ENCODE results near the gene SMG6. TPM values are rescaled to one million over a fixed set of nuclear protein-coding genes. Genes with fewer than 3 reads are reported as not detected.
"Not testable (repeated sequence)": the region's sequence is repeated elsewhere in the genome, so short reads cannot be mapped to it uniquely, and the experiment has no call there.

SMG6 gene
- total and polyA plus RNA-seq, 2 experiments from 2014 or later: 11.9 to 19.9 TPM

DNA sequence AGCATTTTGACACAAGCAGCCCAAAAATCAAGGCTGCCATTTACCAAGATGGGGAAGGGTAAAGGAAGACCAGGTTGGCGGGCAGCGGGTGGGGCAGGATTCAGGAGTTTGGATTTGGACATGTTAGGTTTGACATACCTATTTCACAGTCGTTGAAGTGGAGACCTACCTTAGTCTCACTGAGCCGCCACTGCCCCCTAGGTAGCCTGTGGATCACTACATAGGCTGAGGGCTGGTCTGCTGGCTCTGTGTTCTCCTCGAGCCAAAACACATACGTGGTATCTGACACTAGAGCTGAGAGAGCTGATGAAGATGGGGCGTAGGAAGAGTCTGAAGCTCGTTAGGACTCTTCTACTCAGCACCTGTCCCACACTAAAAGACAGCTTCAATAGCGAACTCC lies 133.6 kb downstream of the SMG6 start:
- H3K9me3 ChIP-seq (ENCODE audit: low read depth): no peaks in the 10 kb centered on the region
- H3K27ac ChIP-seq: no peak overlapping the region
- no peaks in the 10 kb centered on the region for H3K27me3 ChIP-seq
- no peak overlapping the region for H3K4me3 ChIP-seq
- no peaks in the 10 kb centered on the region for H3K79me2 ChIP-seq
- no peaks in the 10 kb centered on the region for H4K20me1 ChIP-seq (ENCODE audit: insufficient read depth, poor library complexity, severe bottlenecking)
- no peak overlapping the region for H3K4me2 ChIP-seq
- H3K9me2 ChIP-seq (replicated peaks; ENCODE audit: insufficient read depth): no peaks in the 10 kb centered on the region
- no peaks in the 10 kb centered on the region for H3K36me3 ChIP-seq (replicated peaks; ENCODE audit: insufficient read depth, low read depth)
- 89% methylated on average over 9 of the region's 9 CpGs for WGBS (ENCODE audit: low lambda C conversion rate, missing lambda C conversion rate)
- H2AFZ ChIP-seq: no peak overlapping the region
- TF ChIP-seq EZH2phosphoT487 (IDR thresholded peaks at IDR 0.05; ENCODE audit: low read depth, severe bottlenecking, unreplicated experiment) (no peak), EZH2 (IDR thresholded peaks at IDR 0.05; ENCODE audit: borderline replicate concordance) (no peak), CTCF (IDR thresholded peaks at IDR 0.05; ENCODE audit: poor library complexity) (no peak)
- H3K4me1 ChIP-seq (ENCODE audit: insufficient read depth): peaks cover 32% of the 10 kb centered on the region
- DNase-seq (ENCODE audit: low spot score): no peak

GRCh38 chr17:2165723-2166122 lies 137.9 kb downstream of the SMG6 start:
- H3K4me1 ChIP-seq (ENCODE audit: insufficient read depth); DNase-seq (ENCODE audit: low spot score); H4K20me1 ChIP-seq (ENCODE audit: insufficient read depth, poor library complexity, severe bottlenecking); H3K27ac ChIP-seq; H3K9me2 ChIP-seq (replicated peaks; ENCODE audit: insufficient read depth); H2AFZ ChIP-seq; H3K9me3 ChIP-seq (ENCODE audit: low read depth); H3K27me3 ChIP-seq; H3K36me3 ChIP-seq (replicated peaks; ENCODE audit: insufficient read depth, low read depth); H3K79me2 ChIP-seq; H3K4me2 ChIP-seq; H3K4me3 ChIP-seq: not testable (repeated sequence)
- 95% methylated on average over 12 of the region's 12 CpGs for WGBS (ENCODE audit: low lambda C conversion rate, missing lambda C conversion rate)

GRCh38 chr17:2158396-2158780 lies 145.2 kb downstream of the SMG6 start:
- no peaks in the 10 kb centered on the region for H3K27me3 ChIP-seq
- H2AFZ ChIP-seq: no peak overlapping the region
- H3K4me3 ChIP-seq: no peak overlapping the region
- no peak overlapping the region for H3K4me2 ChIP-seq
- WGBS (ENCODE audit: low lambda C conversion rate, missing lambda C conversion rate): 91% methylated on average over 7 of the region's 7 CpGs
- peaks cover 5% of the 10 kb centered on the region for H3K4me1 ChIP-seq (ENCODE audit: insufficient read depth)
- H3K9me2 ChIP-seq (replicated peaks; ENCODE audit: insufficient read depth): no peaks in the 10 kb centered on the region
- peak overlapping the region; percentile 58 for H3K27ac ChIP-seq
- DNase-seq (ENCODE audit: low spot score): no peak
- TF ChIP-seq EZH2phosphoT487 (IDR thresholded peaks at IDR 0.05; ENCODE audit: low read depth, severe bottlenecking, unreplicated experiment) (no peak), EZH2 (IDR thresholded peaks at IDR 0.05; ENCODE audit: borderline replicate concordance) (no peak), CTCF (IDR thresholded peaks at IDR 0.05; ENCODE audit: poor library complexity) (no peak)
- H4K20me1 ChIP-seq (ENCODE audit: insufficient read depth, poor library complexity, severe bottlenecking): no peaks in the 10 kb centered on the region
- H3K9me3 ChIP-seq (ENCODE audit: low read depth): no peaks in the 10 kb centered on the region
- H3K36me3 ChIP-seq (replicated peaks; ENCODE audit: insufficient read depth, low read depth): no peaks in the 10 kb centered on the region
- no peaks in the 10 kb centered on the region for H3K79me2 ChIP-seq

DNA sequence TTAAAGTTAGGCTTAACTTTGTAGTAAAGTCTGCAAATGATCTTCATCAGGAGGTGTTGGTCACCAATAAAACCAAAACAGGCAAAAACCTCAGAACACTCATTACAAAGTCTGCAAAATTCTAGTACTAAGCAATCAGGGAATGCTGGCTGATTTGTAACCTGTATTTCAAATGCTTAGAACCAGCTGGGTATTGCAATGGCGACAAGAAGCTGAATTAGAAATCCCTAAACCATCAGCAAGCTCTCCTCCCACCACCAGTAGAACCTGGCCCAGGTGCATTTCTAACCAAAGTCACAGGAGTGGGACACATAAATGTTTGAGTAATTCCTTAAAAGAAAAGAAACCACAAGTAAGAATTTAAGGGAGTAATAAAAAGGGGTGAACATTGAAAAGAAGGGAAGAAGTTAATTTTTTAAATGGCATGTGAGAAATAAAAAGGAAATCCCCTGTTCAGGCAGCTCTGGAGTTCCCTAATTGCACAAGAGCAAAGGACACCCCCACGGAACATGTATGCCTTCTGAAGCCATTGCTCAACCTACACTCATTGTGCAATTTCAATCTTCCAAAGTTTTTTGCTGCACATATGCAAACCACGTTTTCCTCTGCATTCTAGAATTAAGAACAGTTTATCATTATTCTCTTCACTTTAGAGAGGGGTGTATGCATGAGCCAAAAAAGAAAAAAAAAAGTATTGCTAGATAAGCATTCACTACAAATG lies 145.8 kb downstream of the SMG6 start:
- Histone ChIP-seq H3K4me2 (no peak overlapping the region), H4K20me1 (ENCODE audit: insufficient read depth, poor library complexity, severe bottlenecking) (no peaks in the 10 kb centered on the region), H3K9me3 (ENCODE audit: low read depth) (no peaks in the 10 kb centered on the region), H3K4me3 (no peak overlapping the region), H3K27me3 (no peaks in the 10 kb centered on the region), H2AFZ (no peak overlapping the region), H3K79me2 (no peaks in the 10 kb centered on the region), H3K4me1 (ENCODE audit: insufficient read depth) (peaks cover 5% of the 10 kb centered on the region), H3K36me3 (replicated peaks; ENCODE audit: insufficient read depth, low read depth) (no peaks in the 10 kb centered on the region), H3K9me2 (replicated peaks; ENCODE audit: insufficient read depth) (no peaks in the 10 kb centered on the region), H3K27ac (peak overlapping the region; percentile 61)
- 70% methylated on average over 3 of the region's 3 CpGs for WGBS (ENCODE audit: low lambda C conversion rate, missing lambda C conversion rate)
- TF ChIP-seq EZH2phosphoT487 (IDR thresholded peaks at IDR 0.05; ENCODE audit: low read depth, severe bottlenecking, unreplicated experiment) (no peak), EZH2 (IDR thresholded peaks at IDR 0.05; ENCODE audit: borderline replicate concordance) (no peak), CTCF (IDR thresholded peaks at IDR 0.05; ENCODE audit: poor library complexity) (no peak)
- DNase-seq (ENCODE audit: low spot score): peak; percentile 64

Data from hepatocyte (in vitro differentiated cells).